BE2C (cell line): Measurements from ENCODE around the gene FGF14.

Experiments
- DNase-seq: peaks from one replicate; pipeline ENCODE4 v3.0.0-alpha.2; 2020
- H3K27me3 ChIP-seq: fragments of 250-450 bp; sonication (Bioruptor Pico); 2 replicates; pipeline ENCODE4 v1.5.1; 2020; ENCODE audit warnings: mild to moderate bottlenecking
- H3K36me3 ChIP-seq: fragments of 250-450 bp; sonication (Bioruptor Pico); 2 replicates; pipeline ENCODE4 v1.5.1; 2020; ENCODE audit warnings: mild to moderate bottlenecking
- H3K4me1 ChIP-seq: fragments of 250-450 bp; sonication (Bioruptor Pico); 2 replicates; pipeline ENCODE4 v1.5.1; 2020
- H3K4me3 ChIP-seq: 2 replicates; pipeline ENCODE4 v1.5.1; 2011; ENCODE audit warnings: low read depth, low read length
- H3K9me3 ChIP-seq: fragments of 250-450 bp; sonication (Bioruptor Pico); 2 replicates; pipeline ENCODE4 v1.5.1; 2020
- TF ChIP-seq, protein P1 (sequence below): IDR thresholded peaks from 2 replicates; pipeline ENCODE4 v1.5.1; 2012; ENCODE audit warnings: mild to moderate bottlenecking, low read depth, low read length

FGF14 gene

GRCh38 chr13:101876951-101877350 lies 524.9 kb downstream of the FGF14 start:
- H3K9me3 ChIP-seq, result no peaks in the 10 kb centered on the region
- H3K4me1 ChIP-seq, result no peaks in the 10 kb centered on the region
- no peaks in the 10 kb centered on the region for H3K27me3 ChIP-seq
- TF ChIP-seq, protein P1, sequence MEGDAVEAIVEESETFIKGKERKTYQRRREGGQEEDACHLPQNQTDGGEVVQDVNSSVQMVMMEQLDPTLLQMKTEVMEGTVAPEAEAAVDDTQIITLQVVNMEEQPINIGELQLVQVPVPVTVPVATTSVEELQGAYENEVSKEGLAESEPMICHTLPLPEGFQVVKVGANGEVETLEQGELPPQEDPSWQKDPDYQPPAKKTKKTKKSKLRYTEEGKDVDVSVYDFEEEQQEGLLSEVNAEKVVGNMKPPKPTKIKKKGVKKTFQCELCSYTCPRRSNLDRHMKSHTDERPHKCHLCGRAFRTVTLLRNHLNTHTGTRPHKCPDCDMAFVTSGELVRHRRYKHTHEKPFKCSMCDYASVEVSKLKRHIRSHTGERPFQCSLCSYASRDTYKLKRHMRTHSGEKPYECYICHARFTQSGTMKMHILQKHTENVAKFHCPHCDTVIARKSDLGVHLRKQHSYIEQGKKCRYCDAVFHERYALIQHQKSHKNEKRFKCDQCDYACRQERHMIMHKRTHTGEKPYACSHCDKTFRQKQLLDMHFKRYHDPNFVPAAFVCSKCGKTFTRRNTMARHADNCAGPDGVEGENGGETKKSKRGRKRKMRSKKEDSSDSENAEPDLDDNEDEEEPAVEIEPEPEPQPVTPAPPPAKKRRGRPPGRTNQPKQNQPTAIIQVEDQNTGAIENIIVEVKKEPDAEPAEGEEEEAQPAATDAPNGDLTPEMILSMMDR, result no peak
- no peak for DNase-seq
- no peak overlapping the region for H3K4me3 ChIP-seq
- no peaks in the 10 kb centered on the region for H3K36me3 ChIP-seq

- Histone ChIP-seq H3K4me3 (no peak overlapping the region), H3K36me3 (no peaks in the 10 kb centered on the region), H3K9me3 (no peaks in the 10 kb centered on the region), H3K4me1 (no peaks in the 10 kb centered on the region), H3K27me3 (no peaks in the 10 kb centered on the region)
- TF ChIP-seq, protein P1, result no peak
- DNase-seq, result no peak
These were observed 526.0 kb downstream of the FGF14 start for GRCh38 chr13:101875717-101876393.

GRCh38 chr13:101875091-101875490 lies 526.8 kb downstream of the FGF14 start:
- TF ChIP-seq, protein P1, result no peak
- Histone ChIP-seq H3K4me1 (no peaks in the 10 kb centered on the region), H3K36me3 (no peaks in the 10 kb centered on the region), H3K4me3 (no peak overlapping the region), H3K9me3 (no peaks in the 10 kb centered on the region), H3K27me3 (no peaks in the 10 kb centered on the region)
- DNase-seq, result no peak

DNA sequence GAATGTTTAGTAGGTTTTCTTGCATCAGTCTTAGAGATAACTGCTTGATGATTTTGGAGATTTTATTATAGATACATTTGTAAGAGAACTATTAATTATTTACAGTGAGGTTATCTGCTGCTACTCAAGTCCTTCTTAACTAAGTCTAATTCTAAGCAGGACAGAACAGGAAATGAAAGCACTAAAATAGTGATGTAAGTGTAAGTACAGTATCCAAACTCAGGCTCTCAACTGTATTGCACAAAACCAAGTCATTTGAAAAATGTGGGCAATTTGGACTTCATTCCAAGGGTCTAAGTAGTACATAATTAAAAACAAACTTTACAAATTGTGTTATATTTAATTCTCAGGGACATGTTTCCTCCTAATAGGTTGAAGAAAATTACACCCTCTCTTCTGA lies 532.3 kb downstream of the FGF14 start:
- H3K4me3 ChIP-seq, result no peak overlapping the region
- H3K27me3 ChIP-seq, result no peaks in the 10 kb centered on the region
- TF ChIP-seq, protein P1, result no peak
- DNase-seq, result no peak
- H3K4me1 ChIP-seq, result no peaks in the 10 kb centered on the region
- no peaks in the 10 kb centered on the region for H3K36me3 ChIP-seq
- H3K9me3 ChIP-seq, result no peaks in the 10 kb centered on the region

DNA sequence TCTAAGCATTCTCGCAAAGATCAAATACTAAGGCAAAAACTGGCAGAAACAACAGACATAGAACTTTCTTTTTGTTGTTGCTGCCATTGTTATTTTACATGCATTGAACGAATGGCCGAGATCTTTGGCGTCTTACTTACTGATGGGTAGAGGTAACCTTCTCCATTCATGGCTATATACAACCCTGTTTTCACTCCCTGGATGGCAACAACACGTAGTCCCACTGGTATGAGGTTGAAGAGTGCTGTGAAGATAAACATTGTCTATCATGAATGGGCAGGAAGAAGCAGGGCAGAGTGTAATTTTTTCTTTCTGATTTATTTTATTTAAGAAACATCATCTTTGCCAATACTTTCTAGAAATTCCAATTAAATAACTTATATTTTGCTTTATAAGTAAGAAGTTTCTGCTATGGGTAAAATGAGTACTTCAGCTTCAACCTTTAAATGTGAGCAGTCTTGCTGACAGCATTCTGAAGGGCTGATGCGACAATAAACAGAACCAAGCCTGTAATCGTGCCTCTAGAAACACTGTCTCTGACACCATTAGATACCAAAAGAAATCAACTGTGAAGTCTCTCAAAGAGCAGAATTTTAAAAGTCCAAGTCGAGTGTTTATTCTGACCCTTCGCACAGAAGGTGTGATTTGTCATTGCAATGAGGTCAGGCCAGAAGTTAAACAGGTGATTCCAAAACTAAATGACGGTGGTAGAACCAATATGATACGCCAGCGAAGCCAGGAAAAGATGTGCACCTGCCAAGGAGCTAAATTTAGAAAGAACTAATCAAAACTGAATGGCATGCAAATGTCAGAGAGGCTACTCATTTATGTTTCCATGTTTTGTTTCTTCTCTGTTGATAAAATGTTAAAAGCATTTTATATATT lies 533.0 kb downstream of the FGF14 start:
- Histone ChIP-seq H3K4me1 (no peaks in the 10 kb centered on the region), H3K36me3 (no peaks in the 10 kb centered on the region), H3K9me3 (no peaks in the 10 kb centered on the region), H3K27me3 (no peaks in the 10 kb centered on the region), H3K4me3 (no peak overlapping the region)
- TF ChIP-seq, protein P1, result no peak
- DNase-seq, result no peak
